Upper lobe of left lung (tissue), 6 donors: ENCODE data around the gene SLC18A3. TPM values are rescaled to one million over a fixed set of nuclear protein-coding genes. Genes with fewer than 3 reads are reported as not detected.

Experiments
- ATAC-seq, 2 donors: fragments of 200-7000 bp; cut with Tn5 transposase; one replicate each; pipeline ENCODE4 v1.9.1; 2022; ENCODE audit warnings: mild to moderate bottlenecking in 2 of 2, moderate library complexity in 2 of 2; ENCODE audit not compliant: low FRiP score in 2 of 2
- DNase-seq, 2 donors: peaks; one replicate each; pipeline ENCODE4 v3.0.0-alpha.2; 2019 to 2020
- H3K27ac ChIP-seq, 4 donors: fragments of 200-600 bp; sonication (generic); one replicate each; pipeline ENCODE4 v1.5.1; 2016 to 2019
- H3K27me3 ChIP-seq, 4 donors: fragments of 200-600 bp; sonication (generic); one replicate each; pipeline ENCODE4 v1.5.1; 2017 to 2019
- H3K36me3 ChIP-seq, 4 donors: fragments of 200-600 bp; sonication (generic); one replicate each; pipeline ENCODE4 v1.5.1; 2016 to 2019
- H3K4me1 ChIP-seq, 4 donors: fragments of 200-600 bp; sonication (generic); one replicate each; pipeline ENCODE4 v1.5.1; 2018 to 2019
- H3K4me3 ChIP-seq, 4 donors: fragments of 200-600 bp; sonication (generic); one replicate each; pipeline ENCODE4 v1.5.1; 2017 to 2019; ENCODE audit warnings: mild to moderate bottlenecking in 2 of 4, moderate library complexity in 1 of 4
- H3K9me3 ChIP-seq, 4 donors: fragments of 200-600 bp; sonication (generic); one replicate each; pipeline ENCODE4 v1.5.1; 2018 to 2019
- EP300 ChIP-seq, 4 donors: sonication (generic); formaldehyde crosslinking; IDR thresholded peaks; one replicate each; pipeline ENCODE4 v1.5.1; 2017; ENCODE audit warnings: antibody characterized with exemption in 4 of 4, control low read depth in 2 of 4
- POLR2A ChIP-seq, 4 donors: fragments of 450-650 bp; IDR thresholded peaks; one replicate each; pipeline ENCODE4 v1.5.1; 2016 to 2017; ENCODE audit warnings: antibody characterized with exemption in 4 of 4, mild to moderate bottlenecking in 2 of 4
- POLR2AphosphoS5 ChIP-seq, 2 donors: sonication (generic); formaldehyde crosslinking; IDR thresholded peaks; one replicate each; pipeline ENCODE4 v1.5.1; 2017; ENCODE audit warnings: antibody characterized with exemption in 2 of 2
- WGBS, 2 donors: methylation state at CpG; one replicate each; pipeline ENCODE4 v1.1.5; 2017 to 2018; 5-methylcytosine and 5-hydroxymethylcytosine counted together
- total RNA-seq, 6 donors: library from RNA; depleted of rRNA in 4 of 6; stranded (reverse); fragments of >200 nt in 4 of 6; gene quantifications; one replicate each; pipeline versions ENCODE4 v1.1.0 to v1.2.1, GENCODE V29; 2016 to 2021
- TF ChIP-seq, protein P1 (sequence below), 6 experiments: fragments of 450-650 bp in 4 of 6; fragments of 200-600 bp in 2 of 6; sonication (generic) in 2 of 6; IDR thresholded peaks; one replicate each; pipeline ENCODE4 v1.5.1; 2016 to 2019; ENCODE audit warnings: antibody characterized with exemption in 6 of 6
- donor health status: DM: no; HTN: no; CAD: no; lungs with moderate emphysema.
- donor health status: DM: no; HTN: yes; CAD: no; lungs with severe emphysema.

The SLC18A3 gene
- total RNA-seq, 6 donors from 2014 or later, result not detected

DNA sequence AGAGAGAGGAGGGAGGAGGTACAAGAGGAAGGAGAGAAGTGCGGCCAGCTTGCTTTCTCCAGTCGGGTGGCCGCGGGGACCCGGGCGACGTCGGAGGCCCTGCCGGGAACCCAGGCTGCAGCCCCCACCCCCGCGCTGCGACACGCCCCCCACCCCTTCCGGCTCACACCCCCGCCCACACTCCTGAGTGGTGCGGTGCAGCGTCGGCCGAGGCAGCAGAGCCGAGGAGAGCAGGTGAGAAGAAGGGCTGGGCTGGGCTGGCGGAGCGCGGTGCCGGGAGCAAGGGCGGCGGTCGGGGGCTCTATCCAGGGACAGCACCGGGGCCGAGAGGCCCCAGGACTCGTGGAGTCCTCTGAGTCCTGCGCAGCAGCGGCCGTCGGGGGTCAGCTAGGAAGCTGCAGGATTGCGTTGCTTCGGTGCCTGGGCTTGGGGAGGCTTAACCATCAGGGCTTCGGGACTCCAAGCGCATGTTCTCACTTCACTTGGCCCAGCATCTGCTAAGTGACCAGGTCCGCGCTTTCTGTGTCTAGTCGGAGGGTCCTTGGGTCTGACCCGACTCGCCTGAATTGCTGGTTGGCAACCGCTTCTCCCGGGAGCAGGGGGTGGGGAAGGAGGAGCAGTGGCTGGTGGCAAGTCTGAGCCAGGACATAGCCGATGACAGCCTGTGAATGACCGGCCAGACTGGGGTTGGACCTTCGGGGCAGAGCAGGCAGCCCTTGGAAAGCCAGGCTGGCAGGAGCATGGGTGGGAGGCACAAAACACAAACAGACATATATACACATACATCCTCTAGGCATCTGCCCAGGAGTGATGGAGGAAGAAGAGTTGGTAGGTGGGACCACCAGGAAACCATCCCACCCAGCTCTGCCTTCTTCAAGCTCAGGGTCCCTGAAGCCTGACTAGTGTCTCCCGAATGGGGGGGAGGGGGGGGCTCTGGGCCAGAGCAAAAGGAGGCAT, 4.4 kb downstream of the SLC18A3 start:
- Histone ChIP-seq H3K4me3 (no peak overlapping the region), H3K27ac (no peak overlapping the region), H3K9me3 (no peaks in the 10 kb centered on the region), H3K4me1 (peaks cover 11 to 29% (median 20%) of the 10 kb centered on the region in 4 donors), H3K27me3 (peaks cover 0 to 61% (median 32%) of the 10 kb centered on the region in 4 donors), H3K36me3 (no peaks in the 10 kb centered on the region)
- DNase-seq (peak in 1 of 2 donors; percentile 1), ATAC-seq (no peak)
- 7 to 9% methylated on average over 18 to 49 of the region's 49 CpGs for WGBS, 2 donors
- no peak for TF ChIP-seq POLR2A (IDR thresholded peaks at IDR 0.05)
- no peak for TF ChIP-seq EP300 (IDR thresholded peaks at IDR 0.05)
- TF ChIP-seq POLR2AphosphoS5 (IDR thresholded peaks at IDR 0.05), result no peak
- TF ChIP-seq, protein P1, sequence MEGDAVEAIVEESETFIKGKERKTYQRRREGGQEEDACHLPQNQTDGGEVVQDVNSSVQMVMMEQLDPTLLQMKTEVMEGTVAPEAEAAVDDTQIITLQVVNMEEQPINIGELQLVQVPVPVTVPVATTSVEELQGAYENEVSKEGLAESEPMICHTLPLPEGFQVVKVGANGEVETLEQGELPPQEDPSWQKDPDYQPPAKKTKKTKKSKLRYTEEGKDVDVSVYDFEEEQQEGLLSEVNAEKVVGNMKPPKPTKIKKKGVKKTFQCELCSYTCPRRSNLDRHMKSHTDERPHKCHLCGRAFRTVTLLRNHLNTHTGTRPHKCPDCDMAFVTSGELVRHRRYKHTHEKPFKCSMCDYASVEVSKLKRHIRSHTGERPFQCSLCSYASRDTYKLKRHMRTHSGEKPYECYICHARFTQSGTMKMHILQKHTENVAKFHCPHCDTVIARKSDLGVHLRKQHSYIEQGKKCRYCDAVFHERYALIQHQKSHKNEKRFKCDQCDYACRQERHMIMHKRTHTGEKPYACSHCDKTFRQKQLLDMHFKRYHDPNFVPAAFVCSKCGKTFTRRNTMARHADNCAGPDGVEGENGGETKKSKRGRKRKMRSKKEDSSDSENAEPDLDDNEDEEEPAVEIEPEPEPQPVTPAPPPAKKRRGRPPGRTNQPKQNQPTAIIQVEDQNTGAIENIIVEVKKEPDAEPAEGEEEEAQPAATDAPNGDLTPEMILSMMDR (IDR thresholded peaks at IDR 0.05), result no peak

- DNase-seq (peak in 1 of 2 donors; percentile 6), ATAC-seq (no peak)
- Histone ChIP-seq H3K9me3 (no peaks in the 10 kb centered on the region), H3K36me3 (no peaks in the 10 kb centered on the region), H3K4me3 (no peak overlapping the region), H3K27ac (no peak overlapping the region), H3K27me3 (peaks cover 0 to 54% (median 29%) of the 10 kb centered on the region in 4 donors), H3K4me1 (peaks cover 7 to 22% (median 13%) of the 10 kb centered on the region in 4 donors)
- TF ChIP-seq POLR2A (IDR thresholded peaks at IDR 0.05) (no peak), EP300 (IDR thresholded peaks at IDR 0.05) (no peak), POLR2AphosphoS5 (IDR thresholded peaks at IDR 0.05) (no peak)
- TF ChIP-seq, protein P1 (IDR thresholded peaks at IDR 0.05), result no peak
- 62 to 69% methylated on average over 4 to 5 of the region's 5 CpGs for WGBS, 2 donors
These were observed 5.1 kb downstream of the SLC18A3 start for GRCh38 chr10:49615213-49615612.

DNA sequence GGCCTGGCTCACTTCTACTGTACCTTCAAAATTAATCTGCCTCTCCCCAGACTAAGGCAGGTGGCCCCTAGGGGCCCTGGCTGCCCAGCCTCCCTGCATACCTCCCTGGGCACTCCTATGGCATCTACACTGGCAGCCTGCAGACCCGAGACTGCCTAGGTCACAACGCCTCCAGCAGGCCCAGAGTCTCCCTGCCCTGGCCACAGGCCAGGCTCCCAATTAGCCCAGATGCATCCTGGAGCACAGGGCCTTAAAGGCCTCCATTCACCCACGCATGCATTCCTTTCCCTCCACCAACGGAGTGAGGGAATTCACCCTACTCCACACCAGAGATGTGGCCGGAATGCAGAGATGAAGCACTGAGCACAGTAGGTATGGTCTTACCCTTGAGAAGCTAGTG, 5.6 kb downstream of the SLC18A3 start:
- no peaks in the 10 kb centered on the region for H3K9me3 ChIP-seq
- ATAC-seq (no peak), DNase-seq (no peak)
- no peak overlapping the region for H3K4me3 ChIP-seq
- TF ChIP-seq EP300 (IDR thresholded peaks at IDR 0.05), result no peak
- TF ChIP-seq, protein P1 (IDR thresholded peaks at IDR 0.05), result no peak
- no peak for TF ChIP-seq POLR2AphosphoS5 (IDR thresholded peaks at IDR 0.05)
- no peak for TF ChIP-seq POLR2A (IDR thresholded peaks at IDR 0.05)
- WGBS, 2 donors, result 70 to 74% methylated on average over 5 of the region's 5 CpGs
- no peaks in the 10 kb centered on the region for H3K36me3 ChIP-seq
- peaks cover 2 to 17% (median 9%) of the 10 kb centered on the region in 4 donors for H3K4me1 ChIP-seq
- peaks cover 0 to 49% (median 26%) of the 10 kb centered on the region in 4 donors for H3K27me3 ChIP-seq
- H3K27ac ChIP-seq, result no peak overlapping the region

DNA sequence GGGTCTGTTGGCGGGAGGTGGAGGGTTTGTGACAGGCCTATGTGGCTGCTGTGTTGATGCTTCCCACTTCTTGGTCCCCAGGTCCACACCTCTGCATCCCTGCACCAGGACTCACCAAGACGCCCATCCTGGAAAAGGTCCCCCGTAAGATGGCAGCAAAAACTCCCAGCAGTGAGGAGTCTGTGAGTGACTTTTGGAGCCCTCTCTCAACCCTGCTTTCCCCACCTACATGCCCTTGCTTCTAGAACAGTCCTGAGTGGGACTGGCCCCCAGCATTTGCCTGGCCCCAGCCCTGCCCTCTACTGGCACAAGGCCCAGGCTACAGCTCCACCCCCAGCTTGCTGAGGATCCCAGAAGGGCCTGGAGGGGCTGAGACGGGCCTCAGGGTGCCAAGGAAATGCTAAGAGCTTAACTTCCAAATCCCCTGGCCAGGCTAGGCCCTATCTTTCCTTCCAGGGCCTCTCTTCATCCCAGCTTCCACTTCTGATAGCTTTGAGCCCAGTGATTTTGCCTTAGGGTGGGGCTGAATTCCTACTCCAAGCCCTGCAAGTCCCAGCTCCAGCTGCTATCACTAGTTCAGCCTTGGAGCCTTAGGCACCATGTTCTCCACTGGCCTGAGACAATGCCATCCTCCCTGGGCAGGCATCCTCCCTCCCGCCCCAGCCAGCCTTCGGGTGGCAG, 6.5 kb downstream of the SLC18A3 start:
- 61 to 74% methylated on average over 4 to 6 of the region's 6 CpGs for WGBS, 2 donors
- H3K36me3 ChIP-seq, result no peaks in the 10 kb centered on the region
- ATAC-seq (no peak), DNase-seq (no peak)
- TF ChIP-seq, protein P1 (IDR thresholded peaks at IDR 0.05), result no peak
- TF ChIP-seq POLR2A (IDR thresholded peaks at IDR 0.05), result no peak
- TF ChIP-seq EP300 (IDR thresholded peaks at IDR 0.05), result no peak
- no peak for TF ChIP-seq POLR2AphosphoS5 (IDR thresholded peaks at IDR 0.05)
- no peaks in the 10 kb centered on the region for H3K9me3 ChIP-seq
- peaks cover 0 to 8% (median 3%) of the 10 kb centered on the region in 4 donors for H3K4me1 ChIP-seq
- peaks cover 0 to 41% (median 19%) of the 10 kb centered on the region in 4 donors for H3K27me3 ChIP-seq
- H3K4me3 ChIP-seq, result no peak overlapping the region
- no peak overlapping the region for H3K27ac ChIP-seq
